B cell (primary cell): ENCODE measurements around the gene CELF4.

ENCODE experiments used
- EZH2 ChIP-seq: IDR thresholded peaks from 2 replicates; pipeline ENCODE4 v1.6.1; 2012; ENCODE audit warnings: borderline replicate concordance, low read depth, mild to moderate bottlenecking, moderate library complexity, low read length; ENCODE audit not compliant: insufficient read depth, poor library complexity, severe bottlenecking
- TF ChIP-seq, protein P1 (sequence below): fragments of 200-600 bp; IDR thresholded peaks from one replicate; pipeline ENCODE4 v1.8.0; 2022; ENCODE audit warnings: antibody characterized with exemption, mild to moderate bottlenecking

DNA sequence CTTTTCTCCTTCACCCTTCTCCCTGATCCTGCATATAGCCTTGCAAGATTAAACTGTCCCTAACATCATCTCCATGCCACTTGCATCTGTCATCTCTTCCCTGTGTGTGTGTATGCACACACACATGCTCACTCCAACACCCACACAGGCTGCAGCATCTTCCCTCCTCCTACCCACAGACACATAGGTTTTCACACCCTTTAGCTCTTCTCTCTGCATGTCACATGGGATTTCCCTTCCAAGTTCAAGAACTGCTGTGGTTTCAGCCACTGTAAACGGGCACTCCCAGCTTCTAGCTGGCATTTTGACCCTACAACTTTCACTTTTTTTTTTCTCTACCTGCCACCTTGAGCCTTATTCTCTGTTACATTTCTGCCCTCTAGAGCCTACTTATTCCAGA, 6.4 kb downstream of the CELF4 start:
- TF ChIP-seq, protein P1, sequence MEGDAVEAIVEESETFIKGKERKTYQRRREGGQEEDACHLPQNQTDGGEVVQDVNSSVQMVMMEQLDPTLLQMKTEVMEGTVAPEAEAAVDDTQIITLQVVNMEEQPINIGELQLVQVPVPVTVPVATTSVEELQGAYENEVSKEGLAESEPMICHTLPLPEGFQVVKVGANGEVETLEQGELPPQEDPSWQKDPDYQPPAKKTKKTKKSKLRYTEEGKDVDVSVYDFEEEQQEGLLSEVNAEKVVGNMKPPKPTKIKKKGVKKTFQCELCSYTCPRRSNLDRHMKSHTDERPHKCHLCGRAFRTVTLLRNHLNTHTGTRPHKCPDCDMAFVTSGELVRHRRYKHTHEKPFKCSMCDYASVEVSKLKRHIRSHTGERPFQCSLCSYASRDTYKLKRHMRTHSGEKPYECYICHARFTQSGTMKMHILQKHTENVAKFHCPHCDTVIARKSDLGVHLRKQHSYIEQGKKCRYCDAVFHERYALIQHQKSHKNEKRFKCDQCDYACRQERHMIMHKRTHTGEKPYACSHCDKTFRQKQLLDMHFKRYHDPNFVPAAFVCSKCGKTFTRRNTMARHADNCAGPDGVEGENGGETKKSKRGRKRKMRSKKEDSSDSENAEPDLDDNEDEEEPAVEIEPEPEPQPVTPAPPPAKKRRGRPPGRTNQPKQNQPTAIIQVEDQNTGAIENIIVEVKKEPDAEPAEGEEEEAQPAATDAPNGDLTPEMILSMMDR = no peak
- TF ChIP-seq EZH2 = no peak
